OCI-M1 (cell line): ENCODE measurements around the gene PTMS.
A peak's percentile ranks its signal among the peaks of the same experiment; 100 is the strongest.

Experiments used
- DNase-seq: peaks from one replicate; lab custom pipeline; 2025; lab: John Stamatoyannopoulos, UW

Gene PTMS

GRCh38 chr12:6752167-6752920 lies 13.8 kb upstream of the PTMS start:
- peak; percentile 66 for DNase-seq

GRCh38 chr12:6752921-6753771 lies 13.0 kb upstream of the PTMS start, which contains the start of gene MLF2:
TSS of gene MLF2 (minus strand) at chr12:6753141. CDS start at chr12:6752334, 807 bp downstream.
- peak; percentile 99 for DNase-seq

GRCh38 chr12:6753772-6754356 lies 12.3 kb upstream of the PTMS start:
- DNase-seq: no peak

GRCh38 chr12:6754411-6754810 lies 11.8 kb upstream of the PTMS start:
- peak; percentile 62 for DNase-seq

GRCh38 chr12:6757028-6757690 lies 9.0 kb upstream of the PTMS start:
- no peak for DNase-seq

GRCh38 chr12:6758506-6759095 lies 7.6 kb upstream of the PTMS start:
- DNase-seq: no peak

GRCh38 chr12:6759741-6760140 lies 6.4 kb upstream of the PTMS start:
- DNase-seq: no peak

GRCh38 chr12:6763380-6763779 lies 2.8 kb upstream of the PTMS start:
- DNase-seq: no peak

GRCh38 chr12:6764011-6764828 lies 1.9 kb upstream of the PTMS start:
- DNase-seq: peak; percentile 93

- DNase-seq: peak; percentile 74
These were observed 1.0 kb upstream of the PTMS start for GRCh38 chr12:6765048-6765633.

GRCh38 chr12:6766651-6767349 lies 637 bp downstream of the PTMS start:
- DNase-seq: peak; percentile 86

GRCh38 chr12:6767353-6768319 lies 1.5 kb downstream of the PTMS start:
- peak; percentile 72 for DNase-seq

- DNase-seq: no peak
These were observed 2.3 kb downstream of the PTMS start for GRCh38 chr12:6768437-6768914.

- no peak for DNase-seq
These were observed 2.8 kb downstream of the PTMS start for GRCh38 chr12:6768990-6769389.

- DNase-seq: no peak
These were observed 3.5 kb downstream of the PTMS start for GRCh38 chr12:6769666-6770065.

GRCh38 chr12:6770094-6770493 lies 3.9 kb downstream of the PTMS start:
- DNase-seq: no peak

GRCh38 chr12:6770600-6770999 lies 4.4 kb downstream of the PTMS start:
- DNase-seq: no peak

GRCh38 chr12:6771091-6771495 lies 4.9 kb downstream of the PTMS start:
- no peak for DNase-seq
